ENCODE data around the gene METTL18. TPM values are rescaled to one million over a fixed set of nuclear protein-coding genes. Genes with fewer than 3 reads are reported as not detected.

Gene METTL18
- polyA plus RNA-seq, 1 donor (not counting 4 experiments of a cell fraction or from before 2014, with no cell fraction given): 6.6 TPM

DNA sequence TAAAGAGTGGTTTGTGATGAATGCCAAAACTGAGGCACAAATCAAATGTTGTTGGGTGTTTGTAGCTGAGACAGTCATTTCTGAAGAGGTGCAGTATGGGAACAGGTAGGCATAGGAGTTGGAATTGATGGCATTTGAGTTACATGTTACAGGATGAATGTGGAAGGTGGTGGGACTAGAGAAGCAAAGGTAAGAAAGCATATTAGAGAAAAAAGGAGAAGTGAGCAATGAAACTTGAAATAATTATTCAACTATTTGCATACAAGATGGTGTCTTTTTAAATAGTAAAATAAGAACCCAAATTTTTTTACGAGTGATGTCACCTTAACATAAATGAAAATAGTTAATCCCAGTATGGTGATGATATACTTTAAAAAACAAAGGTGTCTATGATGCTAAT is 40.2 kb upstream of the METTL18 start:
- FAIRE-seq (no peak), DNase-seq (ENCODE audit: low read depth, low spot score) (no peak)
- Histone ChIP-seq H3K79me2 (ENCODE audit: control insufficient read depth, insufficient read depth, low read length) (no peaks in the 10 kb centered on the region), H4K20me1 (ENCODE audit: control insufficient read depth, extremely low read depth, insufficient read depth, low read length) (no peaks in the 10 kb centered on the region), H3K27ac (ENCODE audit: control insufficient read depth, insufficient read depth, low read length) (no peak overlapping the region), H3K9me3 (ENCODE audit: control insufficient read depth, low read depth, low read length) (no peaks in the 10 kb centered on the region), H3K4me1 (ENCODE audit: control insufficient read depth, extremely low read depth, insufficient read depth, low read length) (no peaks in the 10 kb centered on the region), H3K9me1 (ENCODE audit: control insufficient read depth, extremely low read depth, insufficient read depth, low read length) (no peaks in the 10 kb centered on the region), H3K9ac (ENCODE audit: control insufficient read depth, extremely low read depth, insufficient read depth, low read length) (no peak overlapping the region), H3K4me2 (ENCODE audit: control insufficient read depth, extremely low read depth, insufficient read depth, low read depth, low read length) (no peak overlapping the region), H2AFZ (ENCODE audit: control insufficient read depth, low read length) (no peak overlapping the region), H3K4me3 (ENCODE audit: control insufficient read depth in 2 of 3, extremely low read depth in 1 of 3, insufficient read depth in 2 of 3, low read depth in 1 of 3, low read length in 3 of 3) (no peak overlapping the region), H3K36me3 (ENCODE audit: control insufficient read depth in 2 of 2, extremely low read depth in 1 of 2, insufficient read depth in 2 of 2, low read length in 2 of 2) (peaks cover 1 to 3% of the 10 kb centered on the region in 2 experiments), H3K27me3 (ENCODE audit: control insufficient read depth, extremely low read depth, insufficient read depth, low read length) (no peaks in the 10 kb centered on the region)
- no peak for TF ChIP-seq EZH2 (IDR thresholded peaks at IDR 0.05; ENCODE audit: low read length)
- TF ChIP-seq, protein P1, sequence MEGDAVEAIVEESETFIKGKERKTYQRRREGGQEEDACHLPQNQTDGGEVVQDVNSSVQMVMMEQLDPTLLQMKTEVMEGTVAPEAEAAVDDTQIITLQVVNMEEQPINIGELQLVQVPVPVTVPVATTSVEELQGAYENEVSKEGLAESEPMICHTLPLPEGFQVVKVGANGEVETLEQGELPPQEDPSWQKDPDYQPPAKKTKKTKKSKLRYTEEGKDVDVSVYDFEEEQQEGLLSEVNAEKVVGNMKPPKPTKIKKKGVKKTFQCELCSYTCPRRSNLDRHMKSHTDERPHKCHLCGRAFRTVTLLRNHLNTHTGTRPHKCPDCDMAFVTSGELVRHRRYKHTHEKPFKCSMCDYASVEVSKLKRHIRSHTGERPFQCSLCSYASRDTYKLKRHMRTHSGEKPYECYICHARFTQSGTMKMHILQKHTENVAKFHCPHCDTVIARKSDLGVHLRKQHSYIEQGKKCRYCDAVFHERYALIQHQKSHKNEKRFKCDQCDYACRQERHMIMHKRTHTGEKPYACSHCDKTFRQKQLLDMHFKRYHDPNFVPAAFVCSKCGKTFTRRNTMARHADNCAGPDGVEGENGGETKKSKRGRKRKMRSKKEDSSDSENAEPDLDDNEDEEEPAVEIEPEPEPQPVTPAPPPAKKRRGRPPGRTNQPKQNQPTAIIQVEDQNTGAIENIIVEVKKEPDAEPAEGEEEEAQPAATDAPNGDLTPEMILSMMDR (optimal IDR thresholded peaks at IDR 0.05 in 1 of 3, IDR thresholded peaks at IDR 0.05 in 1 of 3, conservative IDR thresholded peaks at IDR 0.05 in 1 of 3; ENCODE audit: extremely low read depth in 1 of 3, insufficient read depth in 2 of 3, low read length in 3 of 3): no peak
- dilution Hi-C loops (cut with MboI; ENCODE audit: extremely low pct_ligation_motif_present, low sequenced_read_pairs): no loop called here

GRCh38 chr1:169833179-169833901 is 38.6 kb upstream of the METTL18 start:
- Histone ChIP-seq H4K20me1 (ENCODE audit: control insufficient read depth, extremely low read depth, insufficient read depth, low read length) (no peaks in the 10 kb centered on the region), H3K79me2 (ENCODE audit: control insufficient read depth, insufficient read depth, low read length) (no peaks in the 10 kb centered on the region), H3K9ac (ENCODE audit: control insufficient read depth, extremely low read depth, insufficient read depth, low read length) (no peak overlapping the region), H3K27ac (ENCODE audit: control insufficient read depth, insufficient read depth, low read length) (no peak overlapping the region), H3K4me2 (ENCODE audit: control insufficient read depth, extremely low read depth, insufficient read depth, low read depth, low read length) (no peak overlapping the region), H3K27me3 (ENCODE audit: control insufficient read depth, extremely low read depth, insufficient read depth, low read length) (no peaks in the 10 kb centered on the region), H3K4me3 (ENCODE audit: control insufficient read depth in 2 of 3, extremely low read depth in 1 of 3, insufficient read depth in 2 of 3, low read depth in 1 of 3, low read length in 3 of 3) (no peak overlapping the region), H3K9me1 (ENCODE audit: control insufficient read depth, extremely low read depth, insufficient read depth, low read length) (no peaks in the 10 kb centered on the region), H3K9me3 (ENCODE audit: control insufficient read depth, low read depth, low read length) (no peaks in the 10 kb centered on the region), H3K36me3 (ENCODE audit: control insufficient read depth in 2 of 2, extremely low read depth in 1 of 2, insufficient read depth in 2 of 2, low read length in 2 of 2) (peaks cover 0 to 3% of the 10 kb centered on the region in 2 experiments), H3K4me1 (ENCODE audit: control insufficient read depth, extremely low read depth, insufficient read depth, low read length) (no peaks in the 10 kb centered on the region), H2AFZ (ENCODE audit: control insufficient read depth, low read length) (no peak overlapping the region)
- DNase-seq (ENCODE audit: low read depth, low spot score) (no peak), FAIRE-seq (no peak)
- dilution Hi-C loops (cut with MboI; ENCODE audit: extremely low pct_ligation_motif_present, low sequenced_read_pairs): no loop called here
- TF ChIP-seq EZH2 (IDR thresholded peaks at IDR 0.05; ENCODE audit: low read length): no peak
- TF ChIP-seq, protein P1 (optimal IDR thresholded peaks at IDR 0.05 in 1 of 3, IDR thresholded peaks at IDR 0.05 in 1 of 3, conservative IDR thresholded peaks at IDR 0.05 in 1 of 3; ENCODE audit: extremely low read depth in 1 of 3, insufficient read depth in 2 of 3, low read length in 3 of 3): no peak

All from keratinocyte (primary cell).